Neuron (in vitro differentiated cells): ENCODE results near the gene PSAT1.
"Not testable (repeated sequence)": the region's sequence is repeated elsewhere in the genome, so short reads cannot be mapped to it uniquely, and the experiment has no call there.

ENCODE experiments used
- H2AFZ ChIP-seq: one replicate; pipeline ENCODE4 v1.6.1; 2013; ENCODE audit warnings: low read depth, mild to moderate bottlenecking, inconsistent platforms, low read length, moderate library complexity
- H3K27me3 ChIP-seq: one replicate; pipeline ENCODE4 v1.6.1; 2013; ENCODE audit warnings: low read length; ENCODE audit not compliant: insufficient read depth
- H3K36me3 ChIP-seq: one replicate; pipeline ENCODE4 v1.6.1; 2013; ENCODE audit warnings: low read length; ENCODE audit not compliant: insufficient read depth
- H3K4me1 ChIP-seq: one replicate; pipeline ENCODE4 v1.6.1; 2013; ENCODE audit warnings: low read length; ENCODE audit not compliant: insufficient read depth
- H3K4me3 ChIP-seq: 2 replicates; pipeline ENCODE4 v1.5.1; 2013; ENCODE audit warnings: mild to moderate bottlenecking, low read length, moderate library complexity
- H3K9me3 ChIP-seq: one replicate; pipeline ENCODE4 v1.6.1; 2013; ENCODE audit warnings: low read length

PSAT1 gene

DNA sequence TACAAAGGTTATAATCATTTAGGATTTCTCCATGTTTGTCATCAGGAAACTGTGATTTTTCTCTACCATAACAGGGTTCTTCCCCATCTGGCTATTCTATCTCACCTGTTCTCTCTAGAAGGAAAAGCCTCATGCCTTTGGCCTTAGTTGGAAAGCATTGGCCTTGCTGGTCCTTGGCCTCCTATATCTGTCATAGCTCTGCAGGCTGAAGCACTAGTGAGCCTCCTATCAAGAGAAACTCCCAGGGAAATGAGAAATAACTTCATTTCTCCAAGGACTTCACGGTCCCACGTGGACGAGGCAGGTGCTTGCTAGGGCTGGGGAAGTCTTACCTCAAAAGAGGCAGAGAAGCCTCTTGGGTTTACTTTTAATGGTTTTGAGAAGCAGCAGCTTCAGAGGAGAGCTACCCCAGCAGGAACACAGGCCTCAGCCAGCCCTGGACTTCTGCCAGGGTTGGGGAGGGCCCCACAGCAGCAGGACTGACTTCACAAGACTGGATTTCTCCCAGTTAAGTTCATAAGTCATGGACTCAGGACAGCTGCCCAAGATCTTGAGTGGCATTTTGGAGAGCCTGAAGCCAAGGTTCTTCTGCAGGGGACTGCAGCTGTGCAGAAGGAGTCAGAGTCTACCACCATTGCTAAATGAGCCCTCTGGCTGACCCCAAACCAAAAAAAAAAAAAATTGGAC, 15.8 kb upstream of the PSAT1 start:
- no peak overlapping the region for H3K4me3 ChIP-seq
- H3K36me3 ChIP-seq = no peaks in the 10 kb centered on the region
- H3K4me1 ChIP-seq = no peaks in the 10 kb centered on the region
- H3K27me3 ChIP-seq = no peaks in the 10 kb centered on the region
- H2AFZ ChIP-seq = no peak overlapping the region
- H3K9me3 ChIP-seq = no peaks in the 10 kb centered on the region

DNA sequence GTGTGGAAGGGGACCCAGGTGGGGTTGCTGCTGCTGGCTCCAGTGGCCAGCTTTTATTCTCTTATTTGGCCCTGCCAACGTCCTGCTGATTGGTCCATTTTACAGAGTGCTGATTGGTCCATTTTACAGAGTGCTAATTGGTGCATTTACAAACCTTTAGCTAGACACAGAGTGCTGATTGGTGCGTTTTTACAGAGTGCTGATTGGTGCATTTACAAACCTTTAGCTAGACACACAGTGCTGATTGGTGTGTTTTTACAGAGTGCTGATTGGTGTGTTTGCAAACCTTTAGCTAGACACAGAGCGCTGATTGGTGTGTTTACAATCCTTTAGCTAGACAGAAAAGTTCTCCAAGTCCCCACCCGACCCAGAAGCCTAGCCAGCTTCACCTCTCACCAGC, 12.7 kb upstream of the PSAT1 start:
- not testable (repeated sequence) for H3K9me3 ChIP-seq, H3K4me1 ChIP-seq, H3K27me3 ChIP-seq

DNA sequence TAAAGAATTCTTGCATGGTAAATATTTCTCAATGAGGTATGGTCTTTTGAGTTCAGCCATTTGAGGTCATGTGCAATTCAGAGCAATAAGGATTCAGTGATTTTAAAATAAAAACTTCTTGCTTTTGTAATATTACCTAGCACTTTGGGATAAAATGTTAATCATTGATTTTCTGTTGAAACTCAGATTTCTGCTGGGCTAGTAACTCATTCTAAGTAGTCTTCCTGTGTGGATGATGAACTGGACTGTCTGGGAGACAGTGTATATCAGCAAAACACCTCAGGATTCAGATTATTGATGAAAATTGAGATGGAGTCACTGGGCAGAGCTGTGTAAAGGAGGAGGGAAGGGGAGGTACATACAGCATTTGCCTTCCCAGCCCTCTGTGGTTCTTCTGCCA, 10.8 kb upstream of the PSAT1 start:
- no peak overlapping the region for H2AFZ ChIP-seq
- no peaks in the 10 kb centered on the region for H3K4me1 ChIP-seq

More for the DNA sequence above, 12.7 kb upstream of the PSAT1 start:
- not testable (repeated sequence) for H3K36me3 ChIP-seq, H2AFZ ChIP-seq, H3K4me3 ChIP-seq

DNA sequence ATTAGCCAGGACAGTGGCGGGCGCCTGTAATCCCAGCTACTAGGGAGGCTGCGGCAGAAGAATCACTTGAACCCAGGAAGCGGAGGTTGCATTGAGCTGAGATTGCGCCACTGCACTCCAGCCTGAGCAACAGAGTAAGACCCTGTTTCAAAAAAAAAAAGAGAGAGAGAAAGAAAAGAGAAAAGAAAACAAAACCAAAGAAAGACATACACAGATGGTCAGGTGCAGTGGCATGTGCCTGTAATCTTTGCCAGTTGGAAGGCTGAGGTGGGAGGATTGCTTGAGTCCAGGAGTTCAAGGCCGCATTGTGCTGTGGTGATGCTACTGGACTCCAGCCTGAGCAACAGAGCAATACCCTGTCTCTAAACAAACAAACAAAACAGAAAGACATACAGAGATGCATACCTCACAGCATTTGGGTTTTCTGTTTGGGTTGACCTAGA, 10.0 kb upstream of the PSAT1 start:
- no peak overlapping the region for H3K4me3 ChIP-seq
- no peaks in the 10 kb centered on the region for H3K9me3 ChIP-seq
- no peak overlapping the region for H2AFZ ChIP-seq
- no peaks in the 10 kb centered on the region for H3K4me1 ChIP-seq
- H3K36me3 ChIP-seq = no peaks in the 10 kb centered on the region
- H3K27me3 ChIP-seq = no peaks in the 10 kb centered on the region

More for the DNA sequence above, 10.8 kb upstream of the PSAT1 start:
- no peak overlapping the region for H3K4me3 ChIP-seq
- H3K9me3 ChIP-seq = no peaks in the 10 kb centered on the region
- no peaks in the 10 kb centered on the region for H3K36me3 ChIP-seq
- no peaks in the 10 kb centered on the region for H3K27me3 ChIP-seq

DNA sequence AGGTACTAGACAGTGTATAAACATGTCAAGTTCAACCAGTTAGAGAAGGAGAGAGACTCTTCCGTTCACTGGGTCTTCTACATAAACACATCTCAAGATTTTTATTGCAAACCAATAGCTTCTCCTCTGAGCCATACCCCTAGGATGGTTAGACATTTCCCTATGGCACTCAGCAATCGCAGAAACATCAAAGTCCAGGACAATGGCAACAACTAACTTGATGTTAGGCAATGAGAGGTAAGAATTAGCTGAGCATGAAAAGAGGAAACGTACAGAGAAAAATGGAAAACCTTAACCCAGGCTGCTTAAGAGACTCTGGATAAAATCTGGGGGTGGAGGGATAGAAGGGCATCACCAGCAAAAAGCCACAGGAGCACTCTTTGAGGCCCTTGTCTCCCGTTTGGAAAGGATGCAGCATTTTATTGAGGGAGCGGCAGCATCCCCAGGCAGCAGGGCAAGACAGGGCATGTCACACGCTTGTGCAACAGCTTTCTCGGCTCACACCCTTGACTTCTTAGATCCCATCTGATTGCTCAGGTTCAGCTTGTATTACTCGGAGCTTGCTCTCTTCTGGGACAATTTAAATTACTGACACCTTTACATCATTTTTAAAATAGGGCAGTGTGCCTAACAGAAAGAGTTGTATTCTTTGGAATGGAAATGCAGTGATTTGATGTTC, 8.6 kb upstream of the PSAT1 start:
- Histone ChIP-seq H3K36me3 (no peaks in the 10 kb centered on the region), H3K4me3 (no peak overlapping the region), H3K4me1 (no peaks in the 10 kb centered on the region), H3K27me3 (no peaks in the 10 kb centered on the region), H3K9me3 (no peaks in the 10 kb centered on the region), H2AFZ (no peak overlapping the region)

DNA sequence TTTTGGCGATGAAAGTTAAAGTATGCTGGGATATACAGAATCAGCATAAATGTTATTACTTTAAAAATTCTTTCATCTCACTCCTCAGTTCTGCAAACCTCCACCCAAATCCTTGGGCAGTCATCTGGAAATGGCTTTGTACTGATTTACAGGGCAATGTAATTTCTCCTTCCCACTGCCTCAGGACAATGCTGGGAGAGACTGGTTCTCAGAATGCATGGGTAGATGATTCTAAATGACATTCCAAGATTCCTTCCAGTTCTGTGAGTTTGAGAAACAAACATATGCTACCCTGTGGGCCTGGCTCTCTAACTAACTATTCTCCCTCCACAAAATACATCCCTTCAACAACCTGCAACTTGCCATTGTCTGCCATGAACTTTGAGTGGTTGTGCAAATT, 7.5 kb upstream of the PSAT1 start:
- Histone ChIP-seq H2AFZ (no peak overlapping the region), H3K27me3 (no peaks in the 10 kb centered on the region), H3K4me3 (no peak overlapping the region), H3K36me3 (no peaks in the 10 kb centered on the region), H3K4me1 (no peaks in the 10 kb centered on the region), H3K9me3 (no peaks in the 10 kb centered on the region)

DNA sequence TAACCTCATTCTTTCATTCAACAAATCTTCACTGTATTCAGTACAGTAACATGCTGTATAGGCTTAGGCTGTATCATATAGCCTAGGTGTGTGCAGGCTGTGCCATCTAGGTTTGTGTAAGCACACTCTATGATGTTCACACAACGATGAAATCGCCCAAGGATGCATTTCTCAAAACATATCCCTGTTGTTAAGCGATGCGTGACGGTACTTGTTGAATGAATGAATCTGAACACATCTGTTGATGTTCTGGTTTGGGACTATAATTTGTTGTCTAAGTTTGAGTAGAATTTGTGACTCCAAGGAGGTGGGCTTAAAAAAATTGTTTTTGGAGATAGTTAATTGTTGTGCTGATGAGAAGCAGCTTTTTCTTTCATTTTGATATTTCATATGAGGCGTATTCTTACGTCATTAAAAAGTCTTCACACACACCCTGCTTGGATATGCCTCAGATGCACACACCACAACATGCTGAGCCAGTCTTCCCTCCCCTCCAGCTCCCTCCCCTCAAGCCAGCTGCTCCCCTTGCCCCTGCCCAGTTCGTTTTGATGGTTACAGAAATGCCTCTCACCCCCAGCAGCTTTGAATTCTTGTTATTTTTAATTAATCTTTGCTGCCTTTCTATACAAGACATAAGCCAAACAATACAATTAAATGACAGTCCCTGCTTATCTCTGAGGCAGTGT, 5.5 kb upstream of the PSAT1 start:
- Histone ChIP-seq H3K27me3 (no peaks in the 10 kb centered on the region), H3K4me1 (peaks cover 9% of the 10 kb centered on the region), H3K9me3 (no peaks in the 10 kb centered on the region), H3K36me3 (no peaks in the 10 kb centered on the region), H3K4me3 (no peak overlapping the region), H2AFZ (no peak overlapping the region)

DNA sequence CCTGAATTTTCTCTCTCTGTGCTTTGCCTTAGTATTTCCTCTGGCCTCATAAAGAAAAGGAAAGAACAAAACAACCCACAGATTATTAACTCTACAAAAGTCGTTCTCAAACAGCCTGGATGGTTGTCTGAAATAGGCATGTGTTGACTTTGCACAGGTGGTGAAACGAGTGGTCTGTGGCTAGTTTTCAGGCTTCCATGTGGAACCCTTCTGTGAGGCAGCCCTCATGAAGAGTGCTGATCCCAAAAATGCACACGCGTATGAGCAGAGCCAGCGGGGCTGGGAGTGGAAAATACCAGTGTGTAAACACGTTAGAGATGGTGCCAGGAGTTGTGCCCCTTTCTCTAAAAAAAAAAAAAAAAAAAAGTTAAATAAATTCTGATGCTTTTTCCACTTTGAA, 4.9 kb upstream of the PSAT1 start:
- H3K27me3 ChIP-seq = no peaks in the 10 kb centered on the region
- no peak overlapping the region for H2AFZ ChIP-seq
- H3K9me3 ChIP-seq = no peaks in the 10 kb centered on the region
- no peaks in the 10 kb centered on the region for H3K36me3 ChIP-seq
- peaks cover 9% of the 10 kb centered on the region for H3K4me1 ChIP-seq
- no peak overlapping the region for H3K4me3 ChIP-seq

DNA sequence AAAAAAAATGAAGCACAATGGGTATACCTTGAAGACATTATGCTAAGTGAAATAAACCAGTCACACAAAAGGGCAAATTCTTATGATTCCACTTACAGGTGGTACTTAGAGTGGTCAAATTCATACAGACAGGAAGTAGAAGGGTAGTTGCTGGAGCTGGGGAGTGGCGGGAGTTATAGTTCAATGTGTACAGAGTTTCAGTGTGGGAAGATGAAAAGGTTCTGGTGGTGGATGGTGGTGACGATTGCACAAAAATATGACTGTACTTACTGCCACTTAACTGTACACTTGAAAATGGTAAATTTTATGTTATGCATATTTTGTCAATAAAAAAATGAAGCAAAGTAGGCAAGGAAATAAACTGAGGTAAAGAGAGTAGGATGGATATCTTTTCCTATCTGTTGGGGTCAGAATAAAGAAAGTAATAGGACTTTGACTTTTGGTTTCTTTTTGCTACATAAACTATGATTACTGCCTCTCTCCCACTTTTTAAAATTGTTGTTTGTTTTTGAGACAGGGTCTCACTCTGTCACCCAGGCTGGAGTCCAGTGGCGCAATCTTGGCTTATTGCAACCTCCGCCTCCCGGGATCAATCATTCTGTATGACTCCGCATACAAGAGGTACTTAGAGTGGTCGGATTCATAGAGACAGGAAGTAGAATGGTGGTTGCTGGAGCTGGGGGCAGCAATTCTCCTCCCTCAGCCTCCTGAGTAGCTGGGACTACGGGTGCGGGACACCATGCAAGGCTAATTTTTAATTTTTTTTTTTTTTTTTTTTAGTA, 4.0 kb upstream of the PSAT1 start:
- Histone ChIP-seq H3K36me3 (no peaks in the 10 kb centered on the region), H3K4me3 (no peak overlapping the region), H3K4me1 (peaks cover 9% of the 10 kb centered on the region), H3K27me3 (no peaks in the 10 kb centered on the region), H3K9me3 (no peaks in the 10 kb centered on the region), H2AFZ (no peak overlapping the region)

DNA sequence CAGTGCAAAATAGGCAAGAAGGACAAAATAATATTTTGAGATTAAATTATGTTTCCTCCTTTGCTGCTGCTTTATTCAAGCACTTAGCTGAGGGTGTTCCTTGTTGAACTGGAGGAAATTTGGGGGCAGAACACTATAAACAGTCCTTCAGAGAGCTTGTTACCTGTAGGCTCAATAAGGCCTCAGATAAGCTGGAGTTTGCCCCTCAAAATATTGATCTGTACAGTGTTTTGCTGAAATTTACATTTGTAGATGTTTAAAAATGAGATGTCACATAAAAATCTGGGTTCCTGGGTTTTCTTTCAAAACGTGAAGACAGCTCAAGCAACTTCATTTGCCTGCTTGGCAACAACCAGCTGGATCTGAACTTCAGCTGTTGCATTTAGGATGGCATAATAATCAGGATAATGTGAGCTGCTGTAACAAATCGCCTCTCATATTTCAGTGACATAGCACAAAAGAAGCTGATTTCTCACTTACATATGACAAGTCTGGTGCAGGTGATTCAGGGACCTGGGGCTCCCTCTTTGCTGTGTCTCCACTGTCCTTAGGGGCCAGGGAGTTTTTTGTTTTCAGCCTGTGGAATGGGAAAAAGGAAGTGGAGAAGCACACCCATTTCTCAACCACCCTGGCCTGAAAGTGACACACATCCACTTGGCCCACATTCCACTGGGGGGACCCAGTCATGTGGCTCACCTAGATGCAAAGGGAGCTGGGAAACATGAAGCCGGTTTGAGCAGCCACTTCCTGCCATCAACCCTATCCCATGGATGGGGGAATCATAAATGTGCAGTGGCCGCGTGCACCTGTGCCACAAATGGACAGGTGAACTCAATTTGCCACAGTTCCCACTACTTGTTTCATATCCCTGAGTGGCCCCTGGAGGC, 2.4 kb upstream of the PSAT1 start:
- no peaks in the 10 kb centered on the region for H3K9me3 ChIP-seq
- H3K36me3 ChIP-seq = no peaks in the 10 kb centered on the region
- H3K4me3 ChIP-seq = no peak overlapping the region
- H3K4me1 ChIP-seq = peaks cover 13% of the 10 kb centered on the region
- no peak overlapping the region for H2AFZ ChIP-seq
- no peaks in the 10 kb centered on the region for H3K27me3 ChIP-seq

DNA sequence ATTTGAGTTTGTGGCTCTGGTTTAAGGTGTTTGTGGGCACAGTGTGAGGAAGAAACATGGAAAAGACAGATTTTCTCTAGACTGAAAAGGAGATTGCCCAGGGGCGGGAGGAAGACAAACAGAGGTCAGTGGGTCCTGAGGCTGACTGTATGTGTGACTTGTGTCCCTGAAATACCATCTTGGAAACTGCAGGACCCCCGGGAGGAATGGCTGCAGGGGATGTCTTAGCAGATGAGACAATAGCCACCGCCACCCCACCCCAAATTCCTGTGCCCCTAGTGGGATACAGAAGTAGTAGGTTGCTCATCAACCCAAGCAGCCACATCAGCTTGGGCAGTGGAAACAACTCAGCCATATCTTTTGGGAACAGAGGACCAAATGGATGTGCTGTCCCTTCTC, 1.7 kb upstream of the PSAT1 start:
- H3K4me1 ChIP-seq = peaks cover 13% of the 10 kb centered on the region
- H3K36me3 ChIP-seq = peaks cover 5% of the 10 kb centered on the region
- H2AFZ ChIP-seq = no peak overlapping the region
- no peak overlapping the region for H3K4me3 ChIP-seq
- H3K9me3 ChIP-seq = no peaks in the 10 kb centered on the region
- no peaks in the 10 kb centered on the region for H3K27me3 ChIP-seq

DNA sequence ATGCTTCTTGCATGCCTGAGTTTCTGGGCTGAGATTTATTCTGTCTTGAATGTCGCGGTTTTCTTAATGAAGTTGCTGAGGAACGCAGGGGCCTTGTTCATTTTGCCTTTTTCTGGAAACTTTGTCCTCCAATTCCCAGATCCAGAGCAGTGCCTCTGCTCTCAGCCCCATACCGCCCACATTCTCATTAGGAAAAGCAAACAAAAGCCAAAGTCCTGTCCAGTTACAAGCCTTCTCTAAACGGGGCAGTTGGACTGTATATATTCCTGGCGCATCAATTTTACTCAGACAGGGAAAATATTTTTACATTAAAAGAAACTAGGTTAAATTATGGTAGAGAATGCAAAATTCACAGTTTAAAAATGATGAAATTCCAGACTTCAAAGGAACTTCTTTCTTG, 1.2 kb upstream of the PSAT1 start:
- no peaks in the 10 kb centered on the region for H3K27me3 ChIP-seq
- peak overlapping the region; percentile 84 for H3K4me3 ChIP-seq
- peaks cover 13% of the 10 kb centered on the region for H3K4me1 ChIP-seq
- peaks cover 11% of the 10 kb centered on the region for H3K36me3 ChIP-seq
- H3K9me3 ChIP-seq = no peaks in the 10 kb centered on the region
- peak overlapping the region; percentile 94 for H2AFZ ChIP-seq
